ENCODE measurements around the gene NPPC. TPM values are rescaled to one million over a fixed set of nuclear protein-coding genes. Genes with fewer than 3 reads are reported as not detected.

Gene NPPC
- total RNA-seq, 1 experiment from 2014 or later, result not detected

DNA sequence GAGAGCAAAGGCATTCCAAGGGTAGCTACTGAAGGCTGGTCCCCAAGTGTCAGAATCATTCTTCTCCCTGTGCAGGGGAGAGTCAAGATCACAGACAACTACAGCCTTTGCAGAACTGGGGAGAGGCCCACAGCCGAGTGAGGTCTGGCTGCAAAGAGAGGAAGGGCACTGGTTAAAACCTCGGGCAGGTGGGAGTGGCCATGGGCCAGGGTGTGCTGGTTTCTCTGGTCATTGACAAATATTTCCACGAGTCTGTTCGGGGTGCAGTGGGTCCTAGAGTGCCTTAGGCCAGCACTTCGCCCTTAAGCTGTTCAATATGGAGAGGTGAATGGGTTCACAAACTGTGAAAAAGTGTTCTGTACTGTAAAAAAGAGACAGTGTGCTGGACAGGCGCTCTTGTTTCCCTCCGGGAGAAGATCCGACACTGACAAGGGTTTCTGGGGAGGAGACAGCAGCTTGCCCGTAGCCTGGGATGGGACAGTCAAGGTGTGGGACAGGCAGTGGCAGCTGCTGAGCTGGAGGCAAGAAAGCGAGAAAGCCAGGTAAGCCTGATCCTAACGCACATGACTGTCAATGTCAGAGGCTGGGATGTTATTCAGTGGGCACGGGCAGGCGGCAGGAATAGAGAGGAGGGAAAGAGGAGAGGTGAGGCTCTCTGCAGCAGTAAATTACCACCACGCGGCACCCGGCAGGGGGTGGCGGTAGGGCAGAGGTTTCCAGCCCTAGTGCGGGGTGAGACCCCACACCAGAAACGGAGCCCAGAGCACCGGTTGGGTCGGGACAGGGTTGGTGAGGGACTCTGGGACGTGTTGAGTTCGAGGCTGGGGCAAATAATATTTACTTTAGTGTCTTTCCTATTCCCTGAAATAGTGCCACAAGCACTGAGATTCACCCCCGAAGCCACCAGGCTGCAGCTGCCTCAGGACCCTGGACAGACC, 2.0 kb downstream of the NPPC start:
- TF ChIP-seq, protein P1, sequence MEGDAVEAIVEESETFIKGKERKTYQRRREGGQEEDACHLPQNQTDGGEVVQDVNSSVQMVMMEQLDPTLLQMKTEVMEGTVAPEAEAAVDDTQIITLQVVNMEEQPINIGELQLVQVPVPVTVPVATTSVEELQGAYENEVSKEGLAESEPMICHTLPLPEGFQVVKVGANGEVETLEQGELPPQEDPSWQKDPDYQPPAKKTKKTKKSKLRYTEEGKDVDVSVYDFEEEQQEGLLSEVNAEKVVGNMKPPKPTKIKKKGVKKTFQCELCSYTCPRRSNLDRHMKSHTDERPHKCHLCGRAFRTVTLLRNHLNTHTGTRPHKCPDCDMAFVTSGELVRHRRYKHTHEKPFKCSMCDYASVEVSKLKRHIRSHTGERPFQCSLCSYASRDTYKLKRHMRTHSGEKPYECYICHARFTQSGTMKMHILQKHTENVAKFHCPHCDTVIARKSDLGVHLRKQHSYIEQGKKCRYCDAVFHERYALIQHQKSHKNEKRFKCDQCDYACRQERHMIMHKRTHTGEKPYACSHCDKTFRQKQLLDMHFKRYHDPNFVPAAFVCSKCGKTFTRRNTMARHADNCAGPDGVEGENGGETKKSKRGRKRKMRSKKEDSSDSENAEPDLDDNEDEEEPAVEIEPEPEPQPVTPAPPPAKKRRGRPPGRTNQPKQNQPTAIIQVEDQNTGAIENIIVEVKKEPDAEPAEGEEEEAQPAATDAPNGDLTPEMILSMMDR (IDR thresholded peaks at IDR 0.05; ENCODE audit: unreplicated experiment), result no peak
- intact Hi-C loops (cut with micrococcal nuclease; ENCODE audit: unreplicated experiment), result loop anchor here (2.0 kb wide), 1 partner anchor 403 kb away; no protein-coding TSS in a partner anchor
- H3K27ac Mint-ChIP-seq (ENCODE audit: unreplicated experiment), result no peak overlapping the region
- CTCF ChIA-PET, result no interaction called here
- DNase-seq, result no peak
- H3K27me3 Mint-ChIP-seq (ENCODE audit: unreplicated experiment), result peaks cover 91% of the 10 kb centered on the region
- H3K9me3 Mint-ChIP-seq (ENCODE audit: low read depth, unreplicated experiment), result no peaks in the 10 kb centered on the region
- no TSS peak for BruUV-seq (replicated peaks)
- H3K4me3 Mint-ChIP-seq (ENCODE audit: low read depth, unreplicated experiment), result peak overlapping the region; percentile 64
- H3K36me3 Mint-ChIP-seq (ENCODE audit: insufficient read depth, unreplicated experiment), result peaks cover 6% of the 10 kb centered on the region
- peaks cover 12% of the 10 kb centered on the region for H3K4me1 Mint-ChIP-seq (ENCODE audit: low read depth, unreplicated experiment)

GRCh38 chr2:231923010-231923344, 3.2 kb downstream of the NPPC start:
- H3K9me3 Mint-ChIP-seq (ENCODE audit: low read depth, unreplicated experiment), result no peaks in the 10 kb centered on the region
- H3K27me3 Mint-ChIP-seq (ENCODE audit: unreplicated experiment), result peaks cover 91% of the 10 kb centered on the region
- H3K4me1 Mint-ChIP-seq (ENCODE audit: low read depth, unreplicated experiment), result peaks cover 12% of the 10 kb centered on the region
- BruUV-seq (replicated peaks), result no TSS peak
- no peaks in the 10 kb centered on the region for H3K36me3 Mint-ChIP-seq (ENCODE audit: insufficient read depth, unreplicated experiment)
- no peak overlapping the region for H3K27ac Mint-ChIP-seq (ENCODE audit: unreplicated experiment)
- no peak for DNase-seq
- intact Hi-C loops (cut with micrococcal nuclease; ENCODE audit: unreplicated experiment), result no loop called here
- CTCF ChIA-PET, result no interaction called here
- TF ChIP-seq, protein P1 (IDR thresholded peaks at IDR 0.05; ENCODE audit: unreplicated experiment), result no peak
- no peak overlapping the region for H3K4me3 Mint-ChIP-seq (ENCODE audit: low read depth, unreplicated experiment)

GRCh38 chr2:231922311-231923009, 3.7 kb downstream of the NPPC start:
- BruUV-seq (replicated peaks), result no TSS peak
- Mint-ChIP-seq H3K27me3 (ENCODE audit: unreplicated experiment) (peaks cover 91% of the 10 kb centered on the region), H3K27ac (ENCODE audit: unreplicated experiment) (no peak overlapping the region), H3K9me3 (ENCODE audit: low read depth, unreplicated experiment) (no peaks in the 10 kb centered on the region), H3K4me3 (ENCODE audit: low read depth, unreplicated experiment) (no peak overlapping the region), H3K36me3 (ENCODE audit: insufficient read depth, unreplicated experiment) (no peaks in the 10 kb centered on the region), H3K4me1 (ENCODE audit: low read depth, unreplicated experiment) (peaks cover 12% of the 10 kb centered on the region)
- no peak for DNase-seq
- intact Hi-C loops (cut with micrococcal nuclease; ENCODE audit: unreplicated experiment), result no loop called here
- TF ChIP-seq, protein P1 (IDR thresholded peaks at IDR 0.05; ENCODE audit: unreplicated experiment), result no peak
- CTCF ChIA-PET, result no interaction called here

DNA sequence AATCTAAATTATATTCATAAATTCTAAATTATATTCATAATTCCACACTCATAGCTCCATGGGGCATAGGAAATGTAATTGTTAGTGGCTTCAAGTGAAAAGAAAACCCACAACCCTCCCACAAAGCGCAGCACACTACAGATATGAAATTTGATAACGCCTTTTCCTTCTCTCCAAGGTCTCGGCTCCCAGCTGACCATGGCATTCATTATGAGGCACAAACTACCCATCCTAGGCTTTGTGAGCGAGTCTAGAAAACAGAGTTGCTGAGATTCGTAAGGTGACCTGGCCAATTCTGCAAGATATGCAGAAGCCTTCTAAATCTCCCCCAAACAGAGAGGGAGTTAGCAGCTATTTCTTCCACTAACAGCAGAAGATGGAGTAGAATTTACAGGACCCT, 5.4 kb downstream of the NPPC start:
- intact Hi-C loops (cut with micrococcal nuclease; ENCODE audit: unreplicated experiment), result no loop called here
- CTCF ChIA-PET, result no interaction called here
- DNase-seq, result no peak
- TF ChIP-seq, protein P1 (IDR thresholded peaks at IDR 0.05; ENCODE audit: unreplicated experiment), result no peak
- Mint-ChIP-seq H3K27ac (ENCODE audit: unreplicated experiment) (no peak overlapping the region), H3K27me3 (ENCODE audit: unreplicated experiment) (peaks cover 90% of the 10 kb centered on the region), H3K4me3 (ENCODE audit: low read depth, unreplicated experiment) (no peak overlapping the region), H3K4me1 (ENCODE audit: low read depth, unreplicated experiment) (peaks cover 12% of the 10 kb centered on the region), H3K36me3 (ENCODE audit: insufficient read depth, unreplicated experiment) (no peaks in the 10 kb centered on the region), H3K9me3 (ENCODE audit: low read depth, unreplicated experiment) (no peaks in the 10 kb centered on the region)
- BruUV-seq (replicated peaks), result no TSS peak

All from Calu3 (cell line).